ENCODE measurements around the gene PLCH1.

DNA sequence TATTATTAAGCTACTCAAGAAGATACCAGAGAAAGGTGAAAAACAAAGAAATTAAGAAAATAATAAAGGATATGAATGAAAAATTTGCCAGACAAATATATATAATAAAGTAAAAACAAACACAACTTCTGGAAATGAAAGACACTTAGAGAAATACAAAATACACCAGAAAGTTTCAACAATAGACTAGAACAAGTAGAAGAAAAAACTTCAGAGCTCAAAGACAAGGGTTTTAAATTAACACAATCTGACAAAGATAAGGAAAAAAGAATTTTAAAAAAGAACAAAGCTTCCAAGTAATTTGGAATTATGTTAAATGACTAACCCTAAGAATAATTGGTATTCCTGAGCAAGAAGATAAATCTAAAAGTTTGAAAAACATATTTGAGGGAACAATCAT is 135.3 kb downstream of the PLCH1 start:
- no peak for TF ChIP-seq EZH2 (IDR thresholded peaks at IDR 0.05; ENCODE audit: low read length, unreplicated experiment)
- TF ChIP-seq, protein P1, sequence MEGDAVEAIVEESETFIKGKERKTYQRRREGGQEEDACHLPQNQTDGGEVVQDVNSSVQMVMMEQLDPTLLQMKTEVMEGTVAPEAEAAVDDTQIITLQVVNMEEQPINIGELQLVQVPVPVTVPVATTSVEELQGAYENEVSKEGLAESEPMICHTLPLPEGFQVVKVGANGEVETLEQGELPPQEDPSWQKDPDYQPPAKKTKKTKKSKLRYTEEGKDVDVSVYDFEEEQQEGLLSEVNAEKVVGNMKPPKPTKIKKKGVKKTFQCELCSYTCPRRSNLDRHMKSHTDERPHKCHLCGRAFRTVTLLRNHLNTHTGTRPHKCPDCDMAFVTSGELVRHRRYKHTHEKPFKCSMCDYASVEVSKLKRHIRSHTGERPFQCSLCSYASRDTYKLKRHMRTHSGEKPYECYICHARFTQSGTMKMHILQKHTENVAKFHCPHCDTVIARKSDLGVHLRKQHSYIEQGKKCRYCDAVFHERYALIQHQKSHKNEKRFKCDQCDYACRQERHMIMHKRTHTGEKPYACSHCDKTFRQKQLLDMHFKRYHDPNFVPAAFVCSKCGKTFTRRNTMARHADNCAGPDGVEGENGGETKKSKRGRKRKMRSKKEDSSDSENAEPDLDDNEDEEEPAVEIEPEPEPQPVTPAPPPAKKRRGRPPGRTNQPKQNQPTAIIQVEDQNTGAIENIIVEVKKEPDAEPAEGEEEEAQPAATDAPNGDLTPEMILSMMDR (conservative IDR thresholded peaks at IDR 0.05; ENCODE audit: low read depth, low read length) = no peak
